Smooth muscle cell (in vitro differentiated cells): ENCODE results near the gene ARL8B. TPM values are rescaled to one million over a fixed set of nuclear protein-coding genes. Genes with fewer than 3 reads are reported as not detected.

Experiments
- DNase-seq: peaks from one replicate; lab custom pipeline; 2025; ENCODE audit not compliant: unreplicated experiment; lab: John Stamatoyannopoulos, UW
- H2AFZ ChIP-seq: fragments of 200-600 bp; sonication (generic); 2 replicates; pipeline ENCODE4 v1.6.0; 2016; ENCODE audit warnings: antibody characterized with exemption, low read depth, mild to moderate bottlenecking
- H3F3A ChIP-seq: fragments of 200-600 bp; sonication (generic); 2 replicates; pipeline ENCODE4 v1.6.0; 2017; ENCODE audit warnings: antibody characterized with exemption, low read depth
- H3K27ac ChIP-seq: fragments of 200-600 bp; sonication (generic); 2 replicates; pipeline ENCODE4 v1.5.1; 2016; ENCODE audit warnings: low read depth, mild to moderate bottlenecking
- H3K27me3 ChIP-seq: fragments of 200-600 bp; sonication (generic); 2 replicates; pipeline ENCODE4 v1.6.1; 2016; ENCODE audit warnings: low read depth, mild to moderate bottlenecking
- H3K36me3 ChIP-seq: fragments of 200-600 bp; sonication (generic); 2 replicates; pipeline ENCODE4 v1.5.1; 2016; ENCODE audit warnings: low read depth
- H3K4me1 ChIP-seq: fragments of 200-600 bp; sonication (generic); 2 replicates; pipeline ENCODE4 v1.5.1; 2016; ENCODE audit warnings: low read depth
- H3K4me2 ChIP-seq: fragments of 200-600 bp; sonication (generic); 2 replicates; pipeline ENCODE4 v1.6.0; 2016; ENCODE audit warnings: mild to moderate bottlenecking
- H3K4me3 ChIP-seq: fragments of 200-600 bp; sonication (generic); 2 replicates; pipeline ENCODE4 v1.5.1; 2016; ENCODE audit warnings: mild to moderate bottlenecking
- H3K79me2 ChIP-seq: fragments of 200-600 bp; sonication (generic); 2 replicates; pipeline ENCODE4 v1.6.0; 2016; ENCODE audit warnings: low read depth, mild to moderate bottlenecking
- H3K9ac ChIP-seq: fragments of 200-600 bp; sonication (generic); 2 replicates; pipeline ENCODE4 v1.6.0; 2016; ENCODE audit warnings: low read depth
- H3K9me3 ChIP-seq: fragments of 200-600 bp; sonication (generic); replicated peaks from 2 replicates; pipeline ENCODE4 v1.5.1; 2016; ENCODE audit warnings: low read depth
- H4K20me1 ChIP-seq: fragments of 200-600 bp; sonication (generic); 2 replicates; pipeline ENCODE4 v1.6.0; 2016; ENCODE audit warnings: low read depth
- CTCF ChIP-seq: fragments of 200-600 bp; sonication (generic); IDR thresholded peaks from 2 replicates; pipeline ENCODE4 v1.5.1; 2017; ENCODE audit warnings: borderline replicate concordance, mild to moderate bottlenecking, antibody characterized with exemption; ENCODE audit not compliant: insufficient read depth, poor library complexity, severe bottlenecking
- WGBS: methylation state at CpG from one replicate; pipeline ENCODE4 v1.1.7; 2016; ENCODE audit warnings: low lambda C conversion rate; 5-methylcytosine and 5-hydroxymethylcytosine counted together
- polyA plus RNA-seq: library from polyadenylated mRNA; unstranded; fragments of >200 nt; fragmentation: Nextera tagmentation; extraction: Ambion mirVana; gene quantifications from 2 replicates; pipeline ENCODE4 v1.2.1, GENCODE V29; 2016
- total RNA-seq: library from RNA; depleted of rRNA; stranded (reverse); fragments of >200 nt; gene quantifications from 2 replicates; pipeline ENCODE4 v1.2.3, GENCODE V29; 2014

Gene ARL8B
- total and polyA plus RNA-seq, 2 experiments from 2014 or later, result 33.6 to 95.0 TPM

- Histone ChIP-seq H3K4me3 (no peak overlapping the region), H3K27me3 (no peaks in the 10 kb centered on the region), H3K36me3 (no peaks in the 10 kb centered on the region), H3K9ac (no peak overlapping the region), H3K4me1 (peaks cover 26% of the 10 kb centered on the region), H2AFZ (no peak overlapping the region), H3K9me3 (no peaks in the 10 kb centered on the region), H3F3A (no peaks in the 10 kb centered on the region), H4K20me1 (peaks cover 100% of the 10 kb centered on the region), H3K27ac (peak overlapping the region; percentile 66), H3K4me2 (peak overlapping the region; percentile 71), H3K79me2 (peaks cover 99% of the 10 kb centered on the region)
- no peak for DNase-seq
- no peak for TF ChIP-seq CTCF
- WGBS, result 83% methylated on average over 3 of the region's 3 CpGs
Measured at GRCh38 chr3:5160321-5160720, 38.2 kb downstream of the ARL8B start.

- Histone ChIP-seq H4K20me1 (peaks cover 100% of the 10 kb centered on the region), H3K4me2 (peak overlapping the region; percentile 71), H2AFZ (no peak overlapping the region), H3K4me3 (no peak overlapping the region), H3K4me1 (peaks cover 26% of the 10 kb centered on the region), H3K9ac (no peak overlapping the region), H3K27me3 (no peaks in the 10 kb centered on the region), H3F3A (no peaks in the 10 kb centered on the region), H3K36me3 (no peaks in the 10 kb centered on the region), H3K79me2 (peaks cover 99% of the 10 kb centered on the region), H3K9me3 (no peaks in the 10 kb centered on the region), H3K27ac (peak overlapping the region; percentile 66)
- DNase-seq, result no peak
- no peak for TF ChIP-seq CTCF
- 30% methylated on average over 4 of the region's 4 CpGs for WGBS
Measured at GRCh38 chr3:5160940-5161858, 39.1 kb downstream of the ARL8B start.

- Histone ChIP-seq H3K27ac (peak overlapping the region; percentile 66), H4K20me1 (peaks cover 100% of the 10 kb centered on the region), H3K36me3 (no peaks in the 10 kb centered on the region), H3K4me2 (peak overlapping the region; percentile 71), H2AFZ (no peak overlapping the region), H3K9me3 (no peaks in the 10 kb centered on the region), H3K4me3 (no peak overlapping the region), H3K79me2 (peaks cover 99% of the 10 kb centered on the region), H3K27me3 (no peaks in the 10 kb centered on the region), H3K9ac (no peak overlapping the region), H3F3A (no peaks in the 10 kb centered on the region), H3K4me1 (peaks cover 26% of the 10 kb centered on the region)
- DNase-seq, result no peak
- TF ChIP-seq CTCF, result no peak
- 39% methylated on average over 1 of the region's 1 CpG for WGBS
Measured at GRCh38 chr3:5162102-5162501, 40.0 kb downstream of the ARL8B start.

GRCh38 chr3:5165698-5166097 lies 43.6 kb downstream of the ARL8B start:
- no peak for TF ChIP-seq CTCF
- Histone ChIP-seq H2AFZ (no peak overlapping the region), H3K27me3 (no peaks in the 10 kb centered on the region), H4K20me1 (peaks cover 99% of the 10 kb centered on the region), H3K79me2 (peaks cover 98% of the 10 kb centered on the region), H3K36me3 (no peaks in the 10 kb centered on the region), H3K4me3 (no peak overlapping the region), H3K27ac (no peak overlapping the region), H3F3A (no peaks in the 10 kb centered on the region), H3K9me3 (no peaks in the 10 kb centered on the region), H3K9ac (no peak overlapping the region), H3K4me2 (no peak overlapping the region), H3K4me1 (peaks cover 18% of the 10 kb centered on the region)
- whole genome bisulfite sequencing, result 100% methylated on average over 4 of the region's 4 CpGs
- no peak for DNase-seq
